A673 (cell line): ENCODE data around the gene RIC8B.

Source experiments
- EZH2 ChIP-seq: fragments of 200-600 bp; sonication (generic); IDR thresholded peaks from 2 replicates; pipeline ENCODE4 v1.6.1; 2017; ENCODE audit warnings: borderline replicate concordance, low read depth, mild to moderate bottlenecking, mixed read lengths, antibody characterized with exemption, low read length; ENCODE audit not compliant: poor library complexity, severe bottlenecking
- TF ChIP-seq, protein P1 (sequence below): fragments of 300-800, 200-600 bp; sonication (generic); conservative IDR thresholded peaks from 2 replicates; pipeline ENCODE4 v1.5.1; 2017; ENCODE audit warnings: low read depth, mild to moderate bottlenecking, antibody characterized with exemption, low read length, moderate library complexity, mixed read lengths

DNA sequence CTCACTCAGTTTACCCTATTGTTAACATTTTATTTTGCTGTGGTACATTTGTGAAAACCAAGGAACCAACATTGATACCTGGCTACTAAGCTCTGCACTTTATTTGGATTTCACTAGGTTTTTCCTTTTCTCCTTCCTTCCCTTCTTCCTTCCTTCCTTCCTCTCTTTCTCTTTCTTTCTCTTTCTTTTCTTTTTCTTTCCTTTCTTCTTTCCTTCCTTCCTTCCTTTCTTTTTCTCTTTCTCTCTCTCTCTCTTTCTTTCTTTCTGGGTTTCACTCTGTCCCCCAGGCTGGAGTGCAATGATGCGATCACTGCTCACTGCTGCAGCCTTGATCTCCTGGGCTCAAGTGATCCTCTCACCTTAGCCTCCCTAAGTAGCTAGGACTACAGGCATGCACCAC is 152.2 kb downstream of the RIC8B start:
- TF ChIP-seq, protein P1, sequence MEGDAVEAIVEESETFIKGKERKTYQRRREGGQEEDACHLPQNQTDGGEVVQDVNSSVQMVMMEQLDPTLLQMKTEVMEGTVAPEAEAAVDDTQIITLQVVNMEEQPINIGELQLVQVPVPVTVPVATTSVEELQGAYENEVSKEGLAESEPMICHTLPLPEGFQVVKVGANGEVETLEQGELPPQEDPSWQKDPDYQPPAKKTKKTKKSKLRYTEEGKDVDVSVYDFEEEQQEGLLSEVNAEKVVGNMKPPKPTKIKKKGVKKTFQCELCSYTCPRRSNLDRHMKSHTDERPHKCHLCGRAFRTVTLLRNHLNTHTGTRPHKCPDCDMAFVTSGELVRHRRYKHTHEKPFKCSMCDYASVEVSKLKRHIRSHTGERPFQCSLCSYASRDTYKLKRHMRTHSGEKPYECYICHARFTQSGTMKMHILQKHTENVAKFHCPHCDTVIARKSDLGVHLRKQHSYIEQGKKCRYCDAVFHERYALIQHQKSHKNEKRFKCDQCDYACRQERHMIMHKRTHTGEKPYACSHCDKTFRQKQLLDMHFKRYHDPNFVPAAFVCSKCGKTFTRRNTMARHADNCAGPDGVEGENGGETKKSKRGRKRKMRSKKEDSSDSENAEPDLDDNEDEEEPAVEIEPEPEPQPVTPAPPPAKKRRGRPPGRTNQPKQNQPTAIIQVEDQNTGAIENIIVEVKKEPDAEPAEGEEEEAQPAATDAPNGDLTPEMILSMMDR: no peak
- TF ChIP-seq EZH2: no peak
